SU-DHL-6 (cell line): ENCODE measurements around the gene TBC1D5.

Experiments
- CTCF ChIP-seq: fragments of 200-600 bp; sonication (generic); IDR thresholded peaks from one replicate; pipeline ENCODE4 v1.5.1; 2017; ENCODE audit warnings: antibody characterized with exemption, mild to moderate bottlenecking, low read length, moderate library complexity; ENCODE audit not compliant: insufficient read depth, poor library complexity, severe bottlenecking
- EZH2phosphoT487 ChIP-seq: fragments of 200-600 bp; sonication (generic), shearing (Covaris generic); conservative IDR thresholded peaks from 2 replicates; pipeline ENCODE4 v1.6.1; 2018; ENCODE audit warnings: mild to moderate bottlenecking, antibody characterized with exemption, low read length, moderate library complexity, mixed read lengths

GRCh38 chr3:17260257-17260656 is 482.2 kb downstream of the TBC1D5 start:
- TF ChIP-seq CTCF (no peak), EZH2phosphoT487 (no peak)
